HepG2 (cell line): ENCODE data around the gene CHTF18. TPM values are rescaled to one million over a fixed set of nuclear protein-coding genes. Genes with fewer than 3 reads are reported as not detected.

Experiments used
- FOXA1 ChIP-seq, 2 experiments: fragments of 450-650 bp in 1 of 2; sonication (generic) in 1 of 2; formaldehyde crosslinking in 1 of 2; IDR thresholded peaks; 2 replicates each; pipeline versions ENCODE4 v1.4.0 to v1.6.1; 2016 to 2020; ENCODE audit warnings: missing genetic modification reagents in 1 of 2
- FOXA3 ChIP-seq: IDR thresholded peaks from 2 replicates; pipeline ENCODE4 v1.6.1; 2016; ENCODE audit warnings: missing genetic modification reagents, missing compliant biosample characterization
- HNF4G ChIP-seq, 2 experiments: sonication (generic) in 1 of 2; formaldehyde crosslinking in 1 of 2; IDR thresholded peaks; 2 replicates each; pipeline versions ENCODE4 v1.4.0 to v1.6.1; 2011 to 2020; ENCODE audit warnings: borderline replicate concordance in 2 of 2, low read depth in 2 of 2, mild to moderate bottlenecking in 2 of 2, low read length in 1 of 2, missing genetic modification reagents in 1 of 2, moderate library complexity in 1 of 2
- MED1 ChIP-seq: sonication (generic); formaldehyde crosslinking; IDR thresholded peaks from 2 replicates; pipeline ENCODE4 v1.4.0; 2020; ENCODE audit warnings: missing genetic modification reagents
- SKI ChIP-seq: fragments of 450-650 bp; IDR thresholded peaks from one replicate; pipeline ENCODE4 v1.6.1; 2018; ENCODE audit warnings: mild to moderate bottlenecking; ENCODE audit not compliant: partially characterized antibody
- SOX6 ChIP-seq, 2 experiments: fragments of 450-650 bp in 1 of 2; sonication (generic) in 1 of 2; formaldehyde crosslinking in 1 of 2; IDR thresholded peaks; 2 replicates each; pipeline versions ENCODE4 v1.4.0 to v1.6.1; 2017 to 2020; ENCODE audit warnings: antibody characterized with exemption in 1 of 2, mild to moderate bottlenecking in 1 of 2, missing genetic modification reagents in 1 of 2
- ZNF282 ChIP-seq: fragments of 450-650 bp; IDR thresholded peaks from 2 replicates; pipeline ENCODE4 v1.6.1; 2018; ENCODE audit not compliant: partially characterized antibody
- ZNF563 ChIP-seq: sonication (generic); formaldehyde crosslinking; IDR thresholded peaks from 2 replicates; pipeline ENCODE4 v1.8.0; 2022; ENCODE audit warnings: mild to moderate bottlenecking, moderate library complexity, missing genetic modification reagents
- ZNF615 ChIP-seq: sonication (generic); formaldehyde crosslinking; IDR thresholded peaks from 2 replicates; pipeline ENCODE4 v1.5.0; 2020; ENCODE audit warnings: mild to moderate bottlenecking, missing genetic modification reagents, borderline replicate concordance
- ZNF891 ChIP-seq: sonication (generic); formaldehyde crosslinking; IDR thresholded peaks from 2 replicates; pipeline ENCODE4 v1.5.0; 2020; ENCODE audit warnings: mild to moderate bottlenecking, missing genetic modification reagents
- polyA plus RNA-seq, 8 experiments: library from polyadenylated mRNA; depleted of rRNA in 3 of 8; stranded (reverse) in 7 of 8; unstranded in 1 of 8; fragments of >200 nt; fragmentation: Illumina TruSeq in 4 of 8; extraction: Trizol in 4 of 8; gene quantifications; 2 replicates each; pipeline versions ENCODE4 v1.2.1 to v1.2.3, GENCODE V29; 2011 to 2016; ENCODE audit warnings: low read depth in 4 of 8, missing spikeins in 1 of 8, mixed read lengths in 1 of 8; ENCODE audit not compliant: insufficient read depth in 1 of 8
- total RNA-seq, 5 experiments: library from RNA; depleted of rRNA; stranded (reverse); fragments of >200 nt; fragmentation: Illumina TruSeq; extraction: Trizol; gene quantifications; 2 replicates each; pipeline ENCODE4 v1.2.3, GENCODE V29; 2016; ENCODE audit warnings: low read depth in 1 of 5
- TF ChIP-seq, protein P1 (sequence below): sonication (generic); formaldehyde crosslinking; IDR thresholded peaks from 2 replicates; pipeline ENCODE4 v1.5.0; 2020; ENCODE audit warnings: mild to moderate bottlenecking, missing genetic modification reagents, borderline replicate concordance
- TF ChIP-seq, protein P2 (sequence below): IDR thresholded peaks from 2 replicates; pipeline ENCODE4 v1.6.1; 2016
- TF ChIP-seq, protein P3 (sequence below): IDR thresholded peaks from 2 replicates; pipeline ENCODE4 v1.4.0; 2020; ENCODE audit warnings: mild to moderate bottlenecking, missing genetic modification reagents
- TF ChIP-seq, protein P4 (sequence below): sonication (generic); formaldehyde crosslinking; IDR thresholded peaks from 2 replicates; pipeline ENCODE4; 2020; ENCODE audit warnings: missing genetic modification reagents, mild to moderate bottlenecking, borderline replicate concordance

Gene CHTF18
- total and polyA plus RNA-seq, 2 of the 13 experiments (the other 11 are each of a cell fraction or from before 2014, with no cell fraction given): 8.6 to 22.9 TPM

DNA sequence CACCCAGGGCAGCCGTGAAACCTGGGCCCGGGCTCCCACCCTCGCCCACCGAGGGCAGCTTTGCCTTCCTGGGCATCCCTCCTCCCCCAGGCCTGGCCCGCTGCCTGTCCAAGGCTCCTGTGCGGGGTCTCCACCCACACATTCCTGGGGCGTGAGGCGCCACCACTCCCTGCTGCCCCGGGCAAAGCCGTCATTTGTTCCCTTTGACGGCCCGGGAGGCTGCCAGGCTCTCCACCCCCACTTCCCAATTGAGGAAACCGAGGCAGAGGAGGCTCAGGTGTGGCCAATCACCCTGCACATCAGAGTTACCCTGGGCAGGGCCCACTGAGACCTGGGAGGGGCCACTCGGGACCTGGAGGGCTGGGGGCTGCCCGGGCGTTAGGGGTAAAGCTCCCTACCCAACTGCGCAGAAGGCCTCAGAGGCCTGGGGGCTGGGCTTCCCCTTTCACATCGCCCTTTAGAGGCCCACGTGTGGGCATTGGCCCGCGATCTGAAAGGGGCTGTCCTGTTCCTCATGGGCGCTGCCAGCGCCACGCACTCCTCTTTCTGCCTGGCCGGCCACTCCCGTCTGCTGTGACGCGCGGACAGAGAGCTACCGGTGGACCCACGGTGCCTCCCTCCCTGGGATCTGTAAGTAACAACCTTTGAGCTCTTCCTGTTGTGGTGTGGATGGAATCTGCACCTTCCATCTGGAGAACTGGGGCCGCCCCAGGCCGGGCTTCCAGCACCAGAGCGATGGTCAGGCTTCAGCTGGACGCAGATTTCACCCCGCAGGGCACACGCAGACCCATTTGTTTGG, 27.7 kb upstream of the CHTF18 start, which contains the start of gene MSLN (continued):
- TF ChIP-seq, protein P1, sequence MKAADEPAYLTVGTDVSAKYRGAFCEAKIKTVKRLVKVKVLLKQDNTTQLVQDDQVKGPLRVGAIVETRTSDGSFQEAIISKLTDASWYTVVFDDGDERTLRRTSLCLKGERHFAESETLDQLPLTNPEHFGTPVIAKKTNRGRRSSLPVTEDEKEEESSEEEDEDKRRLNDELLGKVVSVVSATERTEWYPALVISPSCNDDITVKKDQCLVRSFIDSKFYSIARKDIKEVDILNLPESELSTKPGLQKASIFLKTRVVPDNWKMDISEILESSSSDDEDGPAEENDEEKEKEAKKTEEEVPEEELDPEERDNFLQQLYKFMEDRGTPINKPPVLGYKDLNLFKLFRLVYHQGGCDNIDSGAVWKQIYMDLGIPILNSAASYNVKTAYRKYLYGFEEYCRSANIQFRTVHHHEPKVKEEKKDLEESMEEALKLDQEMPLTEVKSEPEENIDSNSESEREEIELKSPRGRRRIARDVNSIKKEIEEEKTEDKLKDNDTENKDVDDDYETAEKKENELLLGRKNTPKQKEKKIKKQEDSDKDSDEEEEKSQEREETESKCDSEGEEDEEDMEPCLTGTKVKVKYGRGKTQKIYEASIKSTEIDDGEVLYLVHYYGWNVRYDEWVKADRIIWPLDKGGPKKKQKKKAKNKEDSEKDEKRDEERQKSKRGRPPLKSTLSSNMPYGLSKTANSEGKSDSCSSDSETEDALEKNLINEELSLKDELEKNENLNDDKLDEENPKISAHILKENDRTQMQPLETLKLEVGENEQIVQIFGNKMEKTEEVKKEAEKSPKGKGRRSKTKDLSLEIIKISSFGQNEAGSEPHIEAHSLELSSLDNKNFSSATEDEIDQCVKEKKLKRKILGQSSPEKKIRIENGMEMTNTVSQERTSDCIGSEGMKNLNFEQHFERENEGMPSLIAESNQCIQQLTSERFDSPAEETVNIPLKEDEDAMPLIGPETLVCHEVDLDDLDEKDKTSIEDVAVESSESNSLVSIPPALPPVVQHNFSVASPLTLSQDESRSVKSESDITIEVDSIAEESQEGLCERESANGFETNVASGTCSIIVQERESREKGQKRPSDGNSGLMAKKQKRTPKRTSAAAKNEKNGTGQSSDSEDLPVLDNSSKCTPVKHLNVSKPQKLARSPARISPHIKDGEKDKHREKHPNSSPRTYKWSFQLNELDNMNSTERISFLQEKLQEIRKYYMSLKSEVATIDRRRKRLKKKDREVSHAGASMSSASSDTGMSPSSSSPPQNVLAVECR: peak; percentile 44; the same call in 1 of the 2 replicates
- TF ChIP-seq ZNF891 (peak; percentile 51), HNF4G (IDR thresholded peaks at IDR 0.05; ENCODE audit: borderline replicate concordance, low read depth, low read length) (peak; percentile 59), HNF4G (CRISPR knock-in tag; IDR thresholded peaks at IDR 0.05; ENCODE audit: borderline replicate concordance, low read depth) (no peak; the same call in 1 of the 2 replicates), SOX6 (IDR thresholded peaks at IDR 0.05) (no peak), SOX6 (CRISPR knock-in tag; IDR thresholded peaks at IDR 0.05) (0 out of 2 replicates have a peak, but pooled peaks have one; percentile 20), ZNF282 (no peak), MED1 (CRISPR knock-in tag) (0 out of 2 replicates have a peak, but pooled peaks have one; percentile 22), SKI (no peak), ZNF615 (no peak), FOXA3 (CRISPR knock-in tag) (no peak), FOXA1 (IDR thresholded peaks at IDR 0.05) (no peak), FOXA1 (CRISPR knock-in tag; IDR thresholded peaks at IDR 0.05) (no peak), ZNF563 (peak; percentile 69; the same call in 1 of the 2 replicates)
- TF ChIP-seq, protein P2, sequence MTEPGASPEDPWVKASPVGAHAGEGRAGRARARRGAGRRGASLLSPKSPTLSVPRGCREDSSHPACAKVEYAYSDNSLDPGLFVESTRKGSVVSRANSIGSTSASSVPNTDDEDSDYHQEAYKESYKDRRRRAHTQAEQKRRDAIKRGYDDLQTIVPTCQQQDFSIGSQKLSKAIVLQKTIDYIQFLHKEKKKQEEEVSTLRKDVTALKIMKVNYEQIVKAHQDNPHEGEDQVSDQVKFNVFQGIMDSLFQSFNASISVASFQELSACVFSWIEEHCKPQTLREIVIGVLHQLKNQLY: no peak
- TF ChIP-seq, protein P3, sequence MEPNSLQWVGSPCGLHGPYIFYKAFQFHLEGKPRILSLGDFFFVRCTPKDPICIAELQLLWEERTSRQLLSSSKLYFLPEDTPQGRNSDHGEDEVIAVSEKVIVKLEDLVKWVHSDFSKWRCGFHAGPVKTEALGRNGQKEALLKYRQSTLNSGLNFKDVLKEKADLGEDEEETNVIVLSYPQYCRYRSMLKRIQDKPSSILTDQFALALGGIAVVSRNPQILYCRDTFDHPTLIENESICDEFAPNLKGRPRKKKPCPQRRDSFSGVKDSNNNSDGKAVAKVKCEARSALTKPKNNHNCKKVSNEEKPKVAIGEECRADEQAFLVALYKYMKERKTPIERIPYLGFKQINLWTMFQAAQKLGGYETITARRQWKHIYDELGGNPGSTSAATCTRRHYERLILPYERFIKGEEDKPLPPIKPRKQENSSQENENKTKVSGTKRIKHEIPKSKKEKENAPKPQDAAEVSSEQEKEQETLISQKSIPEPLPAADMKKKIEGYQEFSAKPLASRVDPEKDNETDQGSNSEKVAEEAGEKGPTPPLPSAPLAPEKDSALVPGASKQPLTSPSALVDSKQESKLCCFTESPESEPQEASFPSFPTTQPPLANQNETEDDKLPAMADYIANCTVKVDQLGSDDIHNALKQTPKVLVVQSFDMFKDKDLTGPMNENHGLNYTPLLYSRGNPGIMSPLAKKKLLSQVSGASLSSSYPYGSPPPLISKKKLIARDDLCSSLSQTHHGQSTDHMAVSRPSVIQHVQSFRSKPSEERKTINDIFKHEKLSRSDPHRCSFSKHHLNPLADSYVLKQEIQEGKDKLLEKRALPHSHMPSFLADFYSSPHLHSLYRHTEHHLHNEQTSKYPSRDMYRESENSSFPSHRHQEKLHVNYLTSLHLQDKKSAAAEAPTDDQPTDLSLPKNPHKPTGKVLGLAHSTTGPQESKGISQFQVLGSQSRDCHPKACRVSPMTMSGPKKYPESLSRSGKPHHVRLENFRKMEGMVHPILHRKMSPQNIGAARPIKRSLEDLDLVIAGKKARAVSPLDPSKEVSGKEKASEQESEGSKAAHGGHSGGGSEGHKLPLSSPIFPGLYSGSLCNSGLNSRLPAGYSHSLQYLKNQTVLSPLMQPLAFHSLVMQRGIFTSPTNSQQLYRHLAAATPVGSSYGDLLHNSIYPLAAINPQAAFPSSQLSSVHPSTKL (CRISPR knock-in tag): 0 out of 2 replicates have a peak, but pooled peaks have one; percentile 14
- TF ChIP-seq, protein P4, sequence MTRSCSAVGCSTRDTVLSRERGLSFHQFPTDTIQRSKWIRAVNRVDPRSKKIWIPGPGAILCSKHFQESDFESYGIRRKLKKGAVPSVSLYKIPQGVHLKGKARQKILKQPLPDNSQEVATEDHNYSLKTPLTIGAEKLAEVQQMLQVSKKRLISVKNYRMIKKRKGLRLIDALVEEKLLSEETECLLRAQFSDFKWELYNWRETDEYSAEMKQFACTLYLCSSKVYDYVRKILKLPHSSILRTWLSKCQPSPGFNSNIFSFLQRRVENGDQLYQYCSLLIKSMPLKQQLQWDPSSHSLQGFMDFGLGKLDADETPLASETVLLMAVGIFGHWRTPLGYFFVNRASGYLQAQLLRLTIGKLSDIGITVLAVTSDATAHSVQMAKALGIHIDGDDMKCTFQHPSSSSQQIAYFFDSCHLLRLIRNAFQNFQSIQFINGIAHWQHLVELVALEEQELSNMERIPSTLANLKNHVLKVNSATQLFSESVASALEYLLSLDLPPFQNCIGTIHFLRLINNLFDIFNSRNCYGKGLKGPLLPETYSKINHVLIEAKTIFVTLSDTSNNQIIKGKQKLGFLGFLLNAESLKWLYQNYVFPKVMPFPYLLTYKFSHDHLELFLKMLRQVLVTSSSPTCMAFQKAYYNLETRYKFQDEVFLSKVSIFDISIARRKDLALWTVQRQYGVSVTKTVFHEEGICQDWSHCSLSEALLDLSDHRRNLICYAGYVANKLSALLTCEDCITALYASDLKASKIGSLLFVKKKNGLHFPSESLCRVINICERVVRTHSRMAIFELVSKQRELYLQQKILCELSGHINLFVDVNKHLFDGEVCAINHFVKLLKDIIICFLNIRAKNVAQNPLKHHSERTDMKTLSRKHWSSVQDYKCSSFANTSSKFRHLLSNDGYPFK (CRISPR knock-in tag): peak; percentile 53
